Heart right ventricle (tissue), 16 donors: ENCODE results near the gene ZNF662. TPM values are rescaled to one million over a fixed set of nuclear protein-coding genes. Genes with fewer than 3 reads are reported as not detected.

Experiments
- ATAC-seq, 8 donors: fragments of 200-7000 bp; cut with Tn5 transposase; one replicate each; pipeline ENCODE4 v1.9.1; 2020; ENCODE audit warnings: mild to moderate bottlenecking in 8 of 8, moderate library complexity in 8 of 8, moderate number of reproducible peaks in 1 of 8
- DNase-seq, 2 donors: peaks; one replicate each; pipeline ENCODE4 v3.0.0-alpha.2; 2020
- H3K27ac ChIP-seq, 10 donors: fragments of 200-600 bp; sonication (generic) in 2 of 10; one replicate each; pipeline versions ENCODE4 v1.5.0 to v1.8.0; 2020 to 2022; ENCODE audit warnings: mild to moderate bottlenecking in 3 of 10
- H3K27me3 ChIP-seq, 7 donors: fragments of 200-600 bp; one replicate each; pipeline ENCODE4 v1.8.0; 2021 to 2022; ENCODE audit warnings: mild to moderate bottlenecking in 2 of 7
- H3K36me3 ChIP-seq, 9 donors: fragments of 200-600 bp; sonication (generic) in 1 of 9; one replicate each; pipeline versions ENCODE4 v1.5.0 to v1.8.0; 2020 to 2022; ENCODE audit warnings: mild to moderate bottlenecking in 2 of 9
- H3K4me1 ChIP-seq, 9 donors: fragments of 200-600 bp; sonication (generic) in 1 of 9; one replicate each; pipeline versions ENCODE4 v1.5.0 to v1.8.0; 2020 to 2022; ENCODE audit warnings: mild to moderate bottlenecking in 4 of 9
- H3K4me3 ChIP-seq, 10 donors: fragments of 200-600 bp; sonication (generic) in 2 of 10; one replicate each; pipeline versions ENCODE4 v1.5.0 to v1.8.0; 2020 to 2022; ENCODE audit warnings: mild to moderate bottlenecking in 7 of 10, moderate library complexity in 2 of 10
- H3K9me3 ChIP-seq, 11 donors: fragments of 200-600 bp in 10 of 11; sonication (generic) in 2 of 11; one replicate each; pipeline versions ENCODE4 v1.5.0 to v1.8.0; 2013 to 2022; ENCODE audit warnings: mild to moderate bottlenecking in 2 of 11, control low read depth in 1 of 11, moderate library complexity in 1 of 11
- CTCF ChIP-seq, 9 donors: fragments of 200-600 bp; sonication (generic) in 2 of 9; IDR thresholded peaks; one replicate each; pipeline versions ENCODE4 v1.5.0 to v1.8.0; 2021 to 2022; ENCODE audit warnings: antibody characterized with exemption in 9 of 9, mild to moderate bottlenecking in 5 of 9, moderate library complexity in 1 of 9
- WGBS, 2 donors: extraction: QIAGEN DNeasy Blood & Tissue Kit; methylation state at CpG; one replicate each; pipeline ENCODE4 v1.1.7; 2013; ENCODE audit warnings: inconsistent platforms in 1 of 2; 5-methylcytosine and 5-hydroxymethylcytosine counted together
- intact Hi-C, 10 donors: fragments of 100-400 bp; cut with DNase I; formaldehyde crosslinking; loops; one replicate each; pipeline versions ENCODE4 v1.11.1 to v1.14.2; 2022
- polyA plus RNA-seq, 2 donors: library from polyadenylated mRNA; stranded (reverse); fragments of 200-250 nt; gene quantifications; one replicate each; pipeline ENCODE4 v1.2.3, GENCODE V29; 2013
- total RNA-seq, 10 donors: library from RNA; stranded (reverse); fragmentation: NEBNext Ultra II Directional in 3 of 10; extraction: Animal tissue kit (Norgen Biotek cat#: 25700) in 3 of 10; gene quantifications; one replicate each; pipeline versions ENCODE4 v1.2.1 to v1.2.4, GENCODE V29; 2021 to 2023
- donor health status: Arrhythmogenic right ventricular cardiomyopathy.
- donor health status: ischemic (EF 13 %, LVEDD 7.1; RV severe dilation, severe dysfunction).
- donor health status: healthy with polysubstance abuse.
- donor health status: DM: no; HTN: yes; CAD: no.
- donor health status: DM: no; HTN: no; CAD: no.
- donor health status: ischemic (EF 25% LVEDD 6.9; RV normal size, moderate dysfunction).
- donor health status: ischemic (EF 25% LVEDD 5.7; RV mildly dilated, moderate dysfunction).
- donor health status: healthy.
- donor health status: DM: yes; HTN: yes; CAD: no.
- donor health status: Ischemic cardiomyopathy.
- donor health status: ischemic (EF 35%, LVEDD 5.7; RV mildly dilated, moderate dysfunction).
- donor health status: nonischemic (EF 11% LVEDD 7.7; RV severe dilation, severe dysfunction).
- donor health status: DM: yes; HTN: yes; CAD: no.
- donor health status: PGD.
- donor health status: ischemic (EF 29% LVEDD 5.4; RV normal size, mild dysfunction).
- donor health status: nonischemic (EF 23%, LVEDD 6.1; RV moderate dilation, normal function).

The ZNF662 gene
- total and polyA plus RNA-seq, 12 donors, result 0.91 to 6.9 (median 5.2) TPM

GRCh38 chr3:42884324-42884723, 21.6 kb upstream of the ZNF662 start:
- Histone ChIP-seq H3K4me3 (no peak overlapping the region), H3K9me3 (no peaks in the 10 kb centered on the region), H3K4me1 (peaks cover 0 to 13% (median 8%) of the 10 kb centered on the region in 9 donors), H3K36me3 (no peaks in the 10 kb centered on the region), H3K27me3 (peaks cover 0 to 11% (median 0%) of the 10 kb centered on the region in 7 donors), H3K27ac (no peak overlapping the region)
- no peak for TF ChIP-seq CTCF (IDR thresholded peaks at IDR 0.05)
- DNase-seq (no peak), ATAC-seq (no peak)
- 77 to 79% methylated on average over 2 of the region's 2 CpGs for WGBS, 2 donors
- intact Hi-C loops, result loop anchor here in 4 of 10 donors (5.0 kb wide), 3 partner anchors 52 to 107 kb away; no protein-coding TSS in a partner anchor

- WGBS, 2 donors, result 79 to 81% methylated on average over 1 of the region's 1 CpG
- H3K27ac ChIP-seq, result no peak overlapping the region
- peaks cover 0 to 12% (median 0%) of the 10 kb centered on the region in 7 donors for H3K27me3 ChIP-seq
- DNase-seq, result no peak
- H3K4me3 ChIP-seq, result no peak overlapping the region
- no peaks in the 10 kb centered on the region for H3K36me3 ChIP-seq
- peaks cover 0 to 3% (median 1%) of the 10 kb centered on the region in 9 donors for H3K4me1 ChIP-seq
- intact Hi-C loops, result no loop called here
- no peak for ATAC-seq
- no peak for TF ChIP-seq CTCF (IDR thresholded peaks at IDR 0.05)
- no peaks in the 10 kb centered on the region for H3K9me3 ChIP-seq
Measured at GRCh38 chr3:42886294-42886822, 19.6 kb upstream of the ZNF662 start.

- H3K4me1 ChIP-seq, result no peaks in the 10 kb centered on the region
- DNase-seq (no peak), ATAC-seq (no peak)
- 76 to 77% methylated on average over 3 of the region's 3 CpGs for WGBS, 2 donors
- H3K36me3 ChIP-seq, result no peaks in the 10 kb centered on the region
- no peaks in the 10 kb centered on the region for H3K9me3 ChIP-seq
- H3K27ac ChIP-seq, result no peak overlapping the region
- H3K4me3 ChIP-seq, result no peak overlapping the region
- intact Hi-C loops, result no loop called here
- TF ChIP-seq CTCF (IDR thresholded peaks at IDR 0.05), result no peak
- peaks cover 0 to 12% (median 0%) of the 10 kb centered on the region in 7 donors for H3K27me3 ChIP-seq
Measured at GRCh38 chr3:42887084-42887483, 18.9 kb upstream of the ZNF662 start.

GRCh38 chr3:42891042-42891441, 14.9 kb upstream of the ZNF662 start:
- no peak overlapping the region for H3K4me3 ChIP-seq
- no peak for ATAC-seq
- no peaks in the 10 kb centered on the region for H3K9me3 ChIP-seq
- peaks cover 0 to 6% (median 0%) of the 10 kb centered on the region in 7 donors for H3K27me3 ChIP-seq
- no peak overlapping the region for H3K27ac ChIP-seq
- H3K36me3 ChIP-seq, result no peaks in the 10 kb centered on the region
- 64 to 75% methylated on average over 2 of the region's 2 CpGs for WGBS, 2 donors
- no peaks in the 10 kb centered on the region for H3K4me1 ChIP-seq
- DNase-seq, result no peak
- TF ChIP-seq CTCF (IDR thresholded peaks at IDR 0.05), result no peak
- intact Hi-C loops, result no loop called here
